Measurements from ENCODE around the gene TBC1D14.

TBC1D14 gene

DNA sequence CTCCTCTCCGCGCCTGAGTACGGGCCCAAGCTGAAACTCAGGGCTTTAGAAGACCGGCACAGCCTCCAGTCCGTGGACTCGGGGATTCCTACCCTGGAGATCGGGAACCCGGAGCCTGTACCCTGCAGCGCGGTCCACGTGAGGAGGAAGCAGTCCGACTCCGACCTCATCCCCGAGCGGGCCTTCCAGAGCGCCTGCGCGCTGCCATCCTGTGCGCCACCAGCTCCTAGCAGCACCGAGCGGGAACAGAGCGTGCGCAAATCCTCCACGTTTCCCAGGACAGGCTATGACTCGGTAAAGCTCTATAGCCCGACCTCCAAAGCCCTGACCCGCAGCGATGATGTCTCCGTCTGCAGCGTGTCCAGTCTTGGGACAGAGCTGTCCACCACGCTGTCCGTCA lies 13.9 kb downstream of the TBC1D14 start:
- Histone ChIP-seq H3K36me3 (peaks cover 5% of the 10 kb centered on the region; the same call in 1 of the 2 replicates), H3K4me1 (no peaks in the 10 kb centered on the region), H3K4me3 (ENCODE audit: low read depth, low read length) (no peak overlapping the region), H3K9me3 (no peaks in the 10 kb centered on the region), H3K27me3 (no peaks in the 10 kb centered on the region)
- no peak for TF ChIP-seq CTCF (IDR thresholded peaks at IDR 0.05; ENCODE audit: low read depth, low read length)
- DNase-seq = no peak

- no peak for DNase-seq
These were observed 14.7 kb downstream of the TBC1D14 start for GRCh38 chr4:6924361-6924779.

DNA sequence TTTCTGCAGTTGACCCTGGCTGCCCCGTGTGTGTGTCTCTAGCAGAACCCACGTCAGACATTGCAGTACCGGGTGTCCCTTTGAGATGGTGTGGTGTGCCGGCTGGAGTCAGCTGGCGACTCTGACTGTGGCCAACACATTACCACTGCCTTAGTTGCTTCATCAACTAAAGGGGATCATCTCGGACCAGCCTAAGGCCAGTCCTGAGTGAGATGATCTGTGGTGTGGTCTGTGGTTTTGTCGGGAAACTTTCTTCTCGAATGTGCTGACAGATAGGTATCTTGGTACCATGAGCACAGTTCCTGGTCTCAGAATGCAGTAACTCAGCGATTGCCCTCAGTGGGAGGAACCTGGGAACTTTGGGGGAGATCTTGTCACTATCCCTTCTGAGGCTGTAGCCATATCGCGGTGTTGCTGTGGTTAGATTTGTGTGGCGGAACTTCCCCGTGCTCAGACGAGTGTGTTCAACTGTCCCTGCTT lies 15.8 kb downstream of the TBC1D14 start:
- Histone ChIP-seq H3K4me1 (no peaks in the 10 kb centered on the region), H3K36me3 (peaks cover 5% of the 10 kb centered on the region; the same call in 1 of the 2 replicates), H3K4me3 (ENCODE audit: low read depth, low read length) (no peak overlapping the region), H3K9me3 (no peaks in the 10 kb centered on the region), H3K27me3 (no peaks in the 10 kb centered on the region)
- DNase-seq = no peak
- no peak for TF ChIP-seq CTCF (IDR thresholded peaks at IDR 0.05; ENCODE audit: low read depth, low read length)

More at GRCh38 chr4:6924361-6924779, 14.7 kb downstream of the TBC1D14 start:
- Histone ChIP-seq H3K4me3 (ENCODE audit: low read depth, low read length) (no peak overlapping the region), H3K4me1 (no peaks in the 10 kb centered on the region), H3K9me3 (no peaks in the 10 kb centered on the region), H3K27me3 (no peaks in the 10 kb centered on the region), H3K36me3 (peaks cover 5% of the 10 kb centered on the region; the same call in 1 of the 2 replicates)
- TF ChIP-seq CTCF (IDR thresholded peaks at IDR 0.05; ENCODE audit: low read depth, low read length) = no peak

DNA sequence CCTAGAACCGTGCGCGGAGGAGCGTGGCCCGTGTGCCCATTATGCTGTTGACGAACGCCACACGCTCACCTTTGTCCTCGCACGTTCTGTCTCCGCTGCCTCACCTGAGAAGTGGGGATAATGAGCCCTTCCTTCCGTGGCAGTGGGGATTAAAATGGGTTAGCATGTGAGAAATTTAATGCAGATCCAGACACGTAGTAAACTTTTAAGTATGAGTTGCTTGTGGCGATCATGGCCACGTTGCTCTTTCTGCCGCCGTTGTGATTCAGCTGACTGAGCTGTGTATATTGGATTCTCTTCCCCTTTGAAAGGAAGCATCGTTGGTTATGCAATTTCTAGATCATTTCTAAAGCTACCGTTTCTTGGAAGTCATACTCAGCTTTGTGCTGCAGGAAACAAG lies 16.5 kb downstream of the TBC1D14 start:
- no peaks in the 10 kb centered on the region for H3K27me3 ChIP-seq
- DNase-seq = no peak
- H3K36me3 ChIP-seq = peaks cover 5% of the 10 kb centered on the region; the same call in 1 of the 2 replicates
- no peak overlapping the region for H3K4me3 ChIP-seq (ENCODE audit: low read depth, low read length)
- H3K4me1 ChIP-seq = no peaks in the 10 kb centered on the region
- H3K9me3 ChIP-seq = no peaks in the 10 kb centered on the region
- TF ChIP-seq CTCF (IDR thresholded peaks at IDR 0.05; ENCODE audit: low read depth, low read length) = no peak

- H3K4me3 ChIP-seq (ENCODE audit: low read depth, low read length) = no peak overlapping the region
- H3K4me1 ChIP-seq = no peaks in the 10 kb centered on the region
- H3K9me3 ChIP-seq = no peaks in the 10 kb centered on the region
- peak; percentile 46 for DNase-seq
- H3K36me3 ChIP-seq = peaks cover 5% of the 10 kb centered on the region; the same call in 1 of the 2 replicates
- no peak for TF ChIP-seq CTCF (IDR thresholded peaks at IDR 0.05; ENCODE audit: low read depth, low read length)
- H3K27me3 ChIP-seq = no peaks in the 10 kb centered on the region
These were observed 17.3 kb downstream of the TBC1D14 start for GRCh38 chr4:6926681-6927478.

GRCh38 chr4:6928081-6928480 lies 18.5 kb downstream of the TBC1D14 start:
- Histone ChIP-seq H3K27me3 (no peaks in the 10 kb centered on the region), H3K4me3 (ENCODE audit: low read depth, low read length) (no peak overlapping the region), H3K4me1 (no peaks in the 10 kb centered on the region), H3K9me3 (no peaks in the 10 kb centered on the region), H3K36me3 (peaks cover 5% of the 10 kb centered on the region; the same call in 1 of the 2 replicates)
- no peak for DNase-seq
- TF ChIP-seq CTCF (IDR thresholded peaks at IDR 0.05; ENCODE audit: low read depth, low read length) = no peak

Measured in BE2C (cell line).